GM20000 (cell line): ENCODE results near the gene BCAM.

ENCODE experiments used
- DNase-seq: peaks from one replicate; pipeline ENCODE4 v3.0.0; 2012; ENCODE audit warnings: low spot score
- CTCF ChIP-seq: IDR thresholded peaks from 2 replicates; pipeline ENCODE4 v1.5.1; 2012; ENCODE audit warnings: mild to moderate bottlenecking, control low read depth; ENCODE audit errors: extremely low read depth, missing control alignments

BCAM gene

GRCh38 chr19:44782729-44783128 lies 26.2 kb upstream of the BCAM start:
- DNase-seq, result no peak
- TF ChIP-seq CTCF, result no peak

DNA sequence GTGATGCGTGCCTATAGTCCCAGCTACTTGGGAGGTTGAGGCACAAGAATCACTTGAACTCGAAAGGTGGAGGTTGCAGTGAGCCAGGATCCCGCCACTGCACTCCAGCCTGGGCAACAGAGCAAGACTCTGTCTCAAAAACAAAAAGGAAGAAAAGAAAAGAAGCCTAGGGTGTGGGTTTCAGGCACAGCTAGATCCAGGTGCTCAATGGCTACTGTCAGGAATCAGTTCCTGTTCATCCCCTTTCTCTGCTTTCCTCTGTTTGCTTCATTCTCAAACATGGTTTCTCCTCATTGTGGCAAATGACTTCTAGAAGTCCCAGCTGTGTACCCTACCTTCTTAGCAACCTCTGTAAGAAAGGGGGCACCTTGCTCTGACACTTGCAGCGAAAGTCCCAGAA lies 25.4 kb upstream of the BCAM start:
- no peak for TF ChIP-seq CTCF

GRCh38 chr19:44785271-44785670 lies 23.6 kb upstream of the BCAM start:
- TF ChIP-seq CTCF, result no peak
- no peak for DNase-seq

More for the DNA sequence above, 25.4 kb upstream of the BCAM start:
- no peak for DNase-seq

- TF ChIP-seq CTCF, result no peak
- no peak for DNase-seq
These were observed 22.9 kb upstream of the BCAM start for GRCh38 chr19:44785993-44786392.

GRCh38 chr19:44788971-44789370 lies 19.9 kb upstream of the BCAM start:
- TF ChIP-seq CTCF, result no peak
- DNase-seq, result no peak

DNA sequence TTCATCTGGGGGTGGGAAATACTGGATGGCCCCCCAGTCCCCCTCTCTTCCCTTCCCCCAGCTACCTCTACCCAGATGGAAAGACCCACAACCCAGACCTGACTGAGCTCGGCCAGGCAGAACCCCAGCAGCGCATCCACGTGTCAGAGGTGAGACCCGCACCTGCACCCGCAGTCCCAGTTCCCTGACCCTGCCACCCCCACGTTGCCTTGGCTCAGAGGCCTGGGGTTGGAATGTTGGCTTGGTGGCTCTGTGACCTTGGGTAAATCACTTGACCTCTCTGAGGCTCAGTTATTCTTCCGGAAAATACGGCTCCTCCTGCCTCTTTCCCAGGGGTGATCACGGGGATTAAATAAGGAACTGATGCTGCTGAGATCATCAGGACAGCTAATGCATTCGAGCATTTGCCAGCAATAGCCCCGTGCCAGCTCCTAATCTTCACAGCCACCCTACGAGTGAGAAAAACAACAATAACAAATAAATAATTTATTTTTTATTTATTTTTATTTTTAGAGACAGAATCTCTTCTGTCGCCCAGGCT lies 18.9 kb upstream of the BCAM start:
- no peak for DNase-seq
- no peak for TF ChIP-seq CTCF

GRCh38 chr19:44792281-44792680 lies 16.6 kb upstream of the BCAM start:
- DNase-seq, result no peak
- TF ChIP-seq CTCF, result no peak
